GM21529 (cell line): Measurements from ENCODE around the gene GOLM1.

Experiments used
- ATAC-seq: cut with Tn5 transposase; IDR thresholded peaks from one replicate; pipeline ENCODE4 v1.9.1; 2021; ENCODE audit not compliant: unreplicated experiment

The GOLM1 gene

DNA sequence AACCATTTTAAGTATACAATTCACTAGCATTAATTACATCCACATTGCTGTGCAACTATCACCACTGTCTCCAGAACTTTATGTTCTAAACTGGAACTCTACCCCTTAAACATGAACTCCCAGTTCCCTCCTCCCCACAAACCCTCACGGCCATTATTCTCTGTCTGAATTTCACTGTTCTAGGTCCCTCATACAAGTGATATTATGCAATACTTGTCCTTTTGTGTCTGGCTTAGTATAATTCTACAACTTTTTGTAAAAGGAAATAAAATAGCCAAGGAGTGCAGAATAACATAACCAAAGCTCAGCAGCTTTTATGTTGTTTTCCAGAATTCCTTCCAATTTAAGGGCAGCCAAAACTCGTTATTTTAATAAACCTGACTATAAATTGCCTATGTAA is 105.2 kb downstream of the GOLM1 start:
- ATAC-seq, result no peak

DNA sequence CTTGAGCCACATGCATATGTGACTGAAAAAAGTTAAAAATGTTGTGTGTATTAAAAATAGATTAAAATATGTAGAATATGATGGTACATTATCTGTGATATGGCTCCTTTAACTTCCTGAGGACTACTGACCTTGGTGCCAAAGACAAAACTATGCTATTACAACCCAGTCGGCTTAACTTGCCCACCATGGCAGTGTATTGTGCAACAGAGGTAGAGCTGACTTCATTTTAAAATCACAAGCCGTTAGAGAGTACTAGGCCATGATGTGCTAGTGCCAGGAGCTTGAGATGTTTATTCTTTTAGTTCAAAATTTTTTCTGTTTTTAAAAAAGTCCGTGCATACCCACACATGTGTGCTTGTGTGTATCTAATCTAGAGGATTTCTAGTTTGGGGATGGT is 112.1 kb downstream of the GOLM1 start:
- no peak for ATAC-seq

DNA sequence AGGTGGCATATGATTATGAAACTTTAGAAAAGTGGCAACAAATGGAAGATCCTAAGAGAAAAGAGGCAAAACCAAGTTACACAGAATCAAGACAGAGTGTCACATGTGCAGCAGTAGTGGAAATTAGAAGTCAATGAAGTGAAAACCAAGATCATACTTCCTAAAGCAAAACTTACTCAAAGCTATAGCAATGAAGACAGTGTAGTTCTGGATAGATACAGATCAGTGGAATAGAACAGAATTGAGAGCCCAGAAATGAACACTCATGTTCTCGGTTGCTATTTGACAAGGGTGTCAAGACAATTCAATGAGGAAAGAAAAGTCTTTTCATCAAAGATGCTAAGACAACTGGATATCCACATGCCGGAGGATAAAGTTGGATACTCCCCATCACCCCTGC is 114.9 kb downstream of the GOLM1 start:
- ATAC-seq, result no peak

DNA sequence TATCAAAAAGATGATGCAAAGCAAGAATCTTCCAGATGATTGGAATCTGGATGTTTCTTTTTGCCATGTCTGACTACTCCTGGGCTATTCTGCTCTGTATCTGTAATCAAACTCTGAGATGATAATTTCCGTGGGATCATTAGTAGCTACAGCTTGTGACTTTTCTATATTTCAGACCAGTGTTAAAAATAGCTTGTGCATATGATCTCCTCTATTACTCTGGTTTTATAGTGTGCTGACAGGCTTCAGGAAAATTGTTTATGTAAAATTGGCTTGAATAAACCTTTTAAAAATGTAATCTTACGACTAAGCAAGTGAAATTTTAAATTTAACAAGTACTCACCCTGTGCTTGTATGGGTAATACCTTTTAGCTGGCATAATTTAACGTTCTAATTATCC is 118.0 kb downstream of the GOLM1 start:
- ATAC-seq, result no peak

DNA sequence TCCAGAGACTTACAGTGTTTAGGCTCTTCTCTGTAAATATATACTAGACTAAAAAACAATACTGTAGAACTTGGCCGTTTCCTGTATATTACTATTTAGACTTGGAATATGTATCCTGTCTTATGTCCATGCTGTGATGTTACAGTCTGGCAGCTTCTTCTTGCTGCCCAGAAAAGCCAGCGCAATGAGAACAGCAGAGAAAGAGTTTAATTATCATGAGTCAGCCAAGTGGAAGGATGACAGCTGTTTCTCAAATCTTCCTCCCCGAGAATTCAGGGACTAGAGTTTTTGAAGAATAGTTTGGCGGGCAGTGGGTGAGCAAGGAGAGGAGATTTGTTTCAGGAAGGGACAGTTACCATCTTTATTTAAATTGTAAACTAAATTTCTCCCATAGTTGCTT is 120.9 kb downstream of the GOLM1 start:
- no peak for ATAC-seq
